C4-2B (cell line): ENCODE data around the gene NCCRP1.

Source experiments
- ZFX ChIP-seq: fragments of 450-650 bp; IDR thresholded peaks from 2 replicates; pipeline ENCODE4 v1.6.1; 2017
- TF ChIP-seq, protein P1 (sequence below): fragments of 450-650 bp; conservative IDR thresholded peaks from 2 replicates; pipeline ENCODE4 v1.5.1; 2017; ENCODE audit warnings: mild to moderate bottlenecking

DNA sequence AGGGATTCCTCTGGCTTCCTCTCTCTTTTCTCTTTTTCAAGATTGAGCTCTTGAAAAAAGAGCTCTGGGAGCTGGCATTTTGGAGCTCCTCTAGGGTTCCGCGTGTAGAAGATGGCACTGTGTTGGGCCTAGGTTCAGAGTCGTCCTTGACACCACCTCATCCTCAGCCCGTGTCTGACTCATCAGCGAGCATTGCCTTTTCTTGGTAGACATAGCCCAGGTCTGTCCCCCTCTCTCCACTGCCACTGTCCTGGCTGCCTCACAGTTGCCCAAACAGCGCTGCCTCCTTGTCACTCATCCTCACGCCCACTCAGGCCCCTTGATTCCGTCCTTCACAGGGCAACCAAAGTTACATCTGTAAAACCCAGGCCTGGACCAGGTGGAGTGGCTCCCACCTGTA lies 46.5 kb upstream of the NCCRP1 start:
- TF ChIP-seq, protein P1, sequence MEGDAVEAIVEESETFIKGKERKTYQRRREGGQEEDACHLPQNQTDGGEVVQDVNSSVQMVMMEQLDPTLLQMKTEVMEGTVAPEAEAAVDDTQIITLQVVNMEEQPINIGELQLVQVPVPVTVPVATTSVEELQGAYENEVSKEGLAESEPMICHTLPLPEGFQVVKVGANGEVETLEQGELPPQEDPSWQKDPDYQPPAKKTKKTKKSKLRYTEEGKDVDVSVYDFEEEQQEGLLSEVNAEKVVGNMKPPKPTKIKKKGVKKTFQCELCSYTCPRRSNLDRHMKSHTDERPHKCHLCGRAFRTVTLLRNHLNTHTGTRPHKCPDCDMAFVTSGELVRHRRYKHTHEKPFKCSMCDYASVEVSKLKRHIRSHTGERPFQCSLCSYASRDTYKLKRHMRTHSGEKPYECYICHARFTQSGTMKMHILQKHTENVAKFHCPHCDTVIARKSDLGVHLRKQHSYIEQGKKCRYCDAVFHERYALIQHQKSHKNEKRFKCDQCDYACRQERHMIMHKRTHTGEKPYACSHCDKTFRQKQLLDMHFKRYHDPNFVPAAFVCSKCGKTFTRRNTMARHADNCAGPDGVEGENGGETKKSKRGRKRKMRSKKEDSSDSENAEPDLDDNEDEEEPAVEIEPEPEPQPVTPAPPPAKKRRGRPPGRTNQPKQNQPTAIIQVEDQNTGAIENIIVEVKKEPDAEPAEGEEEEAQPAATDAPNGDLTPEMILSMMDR = no peak
- TF ChIP-seq ZFX = no peak
